GM20000 (cell line): ENCODE results near the gene TLNRD1.

Source experiments
- DNase-seq: peaks from one replicate; pipeline ENCODE4 v3.0.0; 2012; ENCODE audit warnings: low spot score
- CTCF ChIP-seq: IDR thresholded peaks from 2 replicates; pipeline ENCODE4 v1.5.1; 2012; ENCODE audit warnings: mild to moderate bottlenecking, control low read depth; ENCODE audit errors: extremely low read depth, missing control alignments

The TLNRD1 gene

GRCh38 chr15:81030301-81030750 is 29.6 kb downstream of the TLNRD1 start:
- TF ChIP-seq CTCF, result no peak
- no peak for DNase-seq

GRCh38 chr15:81031203-81031602 is 30.5 kb downstream of the TLNRD1 start:
- DNase-seq, result no peak
- no peak for TF ChIP-seq CTCF

GRCh38 chr15:81032355-81032754 is 31.6 kb downstream of the TLNRD1 start:
- TF ChIP-seq CTCF, result no peak
- DNase-seq, result no peak

GRCh38 chr15:81032818-81033217 is 32.1 kb downstream of the TLNRD1 start:
- DNase-seq, result no peak
- no peak for TF ChIP-seq CTCF

- no peak for TF ChIP-seq CTCF
- no peak for DNase-seq
These were observed 32.8 kb downstream of the TLNRD1 start for GRCh38 chr15:81033508-81033907.

- DNase-seq, result no peak
- no peak for TF ChIP-seq CTCF
These were observed 37.4 kb downstream of the TLNRD1 start for GRCh38 chr15:81037952-81038743.

GRCh38 chr15:81038975-81039607 is 38.4 kb downstream of the TLNRD1 start:
- no peak for DNase-seq
- no peak for TF ChIP-seq CTCF
